Fibroblast of lung (primary cell): ENCODE measurements around the gene IGFLR1.

Source experiments
- CTCF ChIP-seq, 2 donors: IDR thresholded peaks in 1 of 2; conservative IDR thresholded peaks in 1 of 2; 1 replicate in 1 of 2; 2 replicates in 1 of 2; pipeline ENCODE4 v1.5.1; 2011 to 2012; ENCODE audit warnings: low read length in 2 of 2, control low read depth in 1 of 2, inconsistent platforms in 1 of 2, low read depth in 1 of 2, mild to moderate bottlenecking in 1 of 2
- EZH2 ChIP-seq: IDR thresholded peaks from 2 replicates; pipeline ENCODE4 v1.5.1; 2012; ENCODE audit warnings: low read length, control low read depth, mild to moderate bottlenecking; ENCODE audit errors: missing control alignments

GRCh38 chr19:35732540-35733179 is 9.6 kb downstream of the IGFLR1 start:
- TF ChIP-seq CTCF (conservative IDR thresholded peaks at IDR 0.05 in 1 of 2, IDR thresholded peaks at IDR 0.05 in 1 of 2; ENCODE audit: low read depth in 1 of 2, low read length in 2 of 2) (no peak), EZH2 (no peak)
